Karpas-422 (cell line): ENCODE data around the gene ERC2. TPM values are rescaled to one million over a fixed set of nuclear protein-coding genes. Genes with fewer than 3 reads are reported as not detected.

Experiments
- DNase-seq: peaks from one replicate; pipeline ENCODE4 v3.0.0-alpha.2; 2015
- H2AFZ ChIP-seq: fragments of 200-600 bp; sonication (generic); 2 replicates; pipeline ENCODE4 v1.6.1; 2014; ENCODE audit warnings: antibody characterized with exemption, low read length, mixed read lengths
- H3K27ac ChIP-seq: fragments of 200-600 bp; sonication (generic); 2 replicates; pipeline ENCODE4 v1.5.1; 2014; ENCODE audit warnings: mild to moderate bottlenecking, low read length, moderate library complexity
- H3K27me3 ChIP-seq: fragments of 200-600 bp; sonication (generic); 2 replicates; pipeline ENCODE4 v1.6.1; 2014; ENCODE audit warnings: low read length, mixed read lengths
- H3K36me3 ChIP-seq: fragments of 200-600 bp; sonication (generic); 2 replicates; pipeline ENCODE4 v1.6.1; 2014; ENCODE audit warnings: low read length, mixed read lengths; ENCODE audit not compliant: insufficient read depth
- H3K4me1 ChIP-seq: fragments of 200-600 bp; sonication (generic); 2 replicates; pipeline ENCODE4 v1.6.1; 2014; ENCODE audit warnings: mild to moderate bottlenecking, low read length, mixed read lengths
- H3K4me2 ChIP-seq: fragments of 200-600 bp; sonication (generic); 2 replicates; pipeline ENCODE4 v1.6.1; 2014; ENCODE audit warnings: low read length, low read depth, mild to moderate bottlenecking; ENCODE audit not compliant: poor library complexity, severe bottlenecking
- H3K4me3 ChIP-seq: fragments of 200-600 bp; sonication (generic); 2 replicates; pipeline ENCODE4 v1.5.1; 2014; ENCODE audit warnings: mild to moderate bottlenecking, antibody characterized with exemption, low read length, mixed read lengths
- H3K79me2 ChIP-seq: fragments of 200-600 bp; sonication (generic); 2 replicates; pipeline ENCODE4 v1.6.1; 2014; ENCODE audit warnings: mild to moderate bottlenecking, low read length, mixed read lengths
- H3K9ac ChIP-seq: fragments of 200-600 bp; sonication (generic); 2 replicates; pipeline ENCODE4 v1.6.0; 2014; ENCODE audit warnings: low read length
- H3K9me2 ChIP-seq: fragments of 200-600 bp; sonication (generic), shearing (Covaris generic); replicated peaks from 2 replicates; pipeline ENCODE4 v1.6.0; 2014; ENCODE audit warnings: mild to moderate bottlenecking, low read length, moderate library complexity; ENCODE audit not compliant: insufficient read depth
- H3K9me3 ChIP-seq: fragments of 300-700, 200-600 bp; sonication (generic); 2 replicates; pipeline ENCODE4 v1.6.1; 2014; ENCODE audit warnings: low read length, mixed read lengths
- H4K20me1 ChIP-seq: fragments of 200-600 bp; sonication (generic); 2 replicates; pipeline ENCODE4 v1.6.1; 2014; ENCODE audit warnings: mild to moderate bottlenecking, antibody characterized with exemption, low read length, low read depth; ENCODE audit not compliant: insufficient read depth
- total RNA-seq: library from RNA; depleted of rRNA; stranded (reverse); fragments of >200 nt; shearing (Covaris generic); gene quantifications from 2 replicates; pipeline ENCODE4 v1.2.3, GENCODE V29; 2014; ENCODE audit warnings: low replicate concordance

The ERC2 gene
- total RNA-seq, 1 experiment from 2014 or later: 3.7 TPM

DNA sequence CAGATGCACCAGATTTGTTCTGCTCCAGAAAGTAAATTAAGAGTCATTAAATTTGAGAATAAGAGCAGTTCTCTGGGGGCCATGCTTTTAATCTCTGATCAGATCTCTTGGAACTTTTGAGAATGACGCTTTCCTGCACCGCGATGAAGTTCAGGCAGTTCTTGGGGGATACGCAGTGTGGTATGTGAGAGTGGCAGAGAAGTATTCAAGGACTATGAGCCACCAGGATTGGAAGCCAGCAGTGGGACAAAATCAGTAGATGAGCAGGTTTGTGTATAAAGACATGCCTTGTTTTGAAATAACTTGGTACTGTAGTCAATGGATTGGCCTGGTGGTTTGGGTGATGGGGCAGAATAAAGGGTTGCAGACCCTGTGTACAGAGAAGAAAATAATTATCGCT lies 483.6 kb downstream of the ERC2 start:
- no peak for DNase-seq
- H3K4me2 ChIP-seq: no peak overlapping the region
- no peaks in the 10 kb centered on the region for H4K20me1 ChIP-seq
- no peaks in the 10 kb centered on the region for H3K9me2 ChIP-seq
- no peak overlapping the region for H3K9ac ChIP-seq
- no peaks in the 10 kb centered on the region for H3K27me3 ChIP-seq
- H3K9me3 ChIP-seq: no peaks in the 10 kb centered on the region
- no peaks in the 10 kb centered on the region for H3K36me3 ChIP-seq
- H3K27ac ChIP-seq: no peak overlapping the region
- H3K79me2 ChIP-seq: no peaks in the 10 kb centered on the region
- no peaks in the 10 kb centered on the region for H3K4me1 ChIP-seq
- H3K4me3 ChIP-seq: no peak overlapping the region
- no peak overlapping the region for H2AFZ ChIP-seq

- Histone ChIP-seq H3K36me3 (no peaks in the 10 kb centered on the region), H3K27ac (no peak overlapping the region), H3K9me2 (no peaks in the 10 kb centered on the region), H2AFZ (no peak overlapping the region), H3K79me2 (no peaks in the 10 kb centered on the region), H3K27me3 (no peaks in the 10 kb centered on the region), H3K4me3 (no peak overlapping the region), H3K4me1 (no peaks in the 10 kb centered on the region), H3K9me3 (no peaks in the 10 kb centered on the region), H3K9ac (no peak overlapping the region), H3K4me2 (no peak overlapping the region), H4K20me1 (no peaks in the 10 kb centered on the region)
- no peak for DNase-seq
Observed at GRCh38 chr3:55978953-55979352, 489.3 kb downstream of the ERC2 start.

- Histone ChIP-seq H3K4me2 (no peak overlapping the region), H3K4me1 (no peaks in the 10 kb centered on the region), H3K9me3 (no peaks in the 10 kb centered on the region), H3K9ac (no peak overlapping the region), H3K4me3 (no peak overlapping the region), H4K20me1 (no peaks in the 10 kb centered on the region), H3K9me2 (no peaks in the 10 kb centered on the region), H3K36me3 (no peaks in the 10 kb centered on the region), H3K27ac (no peak overlapping the region), H3K79me2 (no peaks in the 10 kb centered on the region), H3K27me3 (no peaks in the 10 kb centered on the region), H2AFZ (no peak overlapping the region)
- no peak for DNase-seq
Observed at GRCh38 chr3:55974421-55975165, 493.7 kb downstream of the ERC2 start.

- no peaks in the 10 kb centered on the region for H3K36me3 ChIP-seq
- H3K9ac ChIP-seq: no peak overlapping the region
- no peaks in the 10 kb centered on the region for H3K4me1 ChIP-seq
- H3K79me2 ChIP-seq: no peaks in the 10 kb centered on the region
- no peaks in the 10 kb centered on the region for H3K9me2 ChIP-seq
- no peak overlapping the region for H3K27ac ChIP-seq
- H3K9me3 ChIP-seq: no peaks in the 10 kb centered on the region
- no peak overlapping the region for H2AFZ ChIP-seq
- no peak overlapping the region for H3K4me2 ChIP-seq
- H3K27me3 ChIP-seq: no peaks in the 10 kb centered on the region
- no peak for DNase-seq
- H3K4me3 ChIP-seq: no peak overlapping the region
- no peaks in the 10 kb centered on the region for H4K20me1 ChIP-seq
Observed at GRCh38 chr3:55969634-55970033, 498.6 kb downstream of the ERC2 start.

DNA sequence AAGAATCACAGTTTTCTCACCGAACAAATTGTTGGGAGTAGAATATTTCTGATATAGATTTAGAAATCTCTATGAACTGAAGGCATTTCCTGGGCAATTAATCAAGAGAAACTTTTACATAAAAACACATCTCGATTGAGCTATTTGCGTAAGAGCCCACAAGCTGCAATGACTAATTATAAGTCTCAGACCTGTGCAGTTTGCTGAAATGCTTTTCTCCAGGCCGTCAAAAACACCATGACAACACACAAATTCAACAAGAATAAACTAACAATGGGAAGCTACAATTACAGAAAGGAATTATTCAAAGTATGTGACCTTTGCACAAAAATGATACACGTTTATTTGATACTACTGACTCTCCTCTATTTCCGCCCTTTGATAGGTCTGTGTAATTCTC lies 499.9 kb downstream of the ERC2 start:
- Histone ChIP-seq H4K20me1 (no peaks in the 10 kb centered on the region), H3K4me3 (no peak overlapping the region), H3K9me3 (no peaks in the 10 kb centered on the region), H3K79me2 (no peaks in the 10 kb centered on the region), H3K36me3 (no peaks in the 10 kb centered on the region), H3K9ac (no peak overlapping the region), H3K4me1 (no peaks in the 10 kb centered on the region), H3K27me3 (no peaks in the 10 kb centered on the region), H3K9me2 (no peaks in the 10 kb centered on the region), H3K4me2 (no peak overlapping the region), H3K27ac (no peak overlapping the region), H2AFZ (no peak overlapping the region)
- no peak for DNase-seq

- Histone ChIP-seq H3K4me3 (no peak overlapping the region), H3K27me3 (no peaks in the 10 kb centered on the region), H4K20me1 (no peaks in the 10 kb centered on the region), H3K9me2 (no peaks in the 10 kb centered on the region), H3K4me2 (no peak overlapping the region), H3K36me3 (no peaks in the 10 kb centered on the region), H3K27ac (no peak overlapping the region), H3K4me1 (no peaks in the 10 kb centered on the region), H3K9me3 (no peaks in the 10 kb centered on the region), H3K9ac (no peak overlapping the region), H2AFZ (no peak overlapping the region), H3K79me2 (no peaks in the 10 kb centered on the region)
- DNase-seq: no peak
Observed at GRCh38 chr3:55966566-55966965, 501.7 kb downstream of the ERC2 start.

GRCh38 chr3:55965776-55966175 lies 502.5 kb downstream of the ERC2 start:
- Histone ChIP-seq H3K9me2 (no peaks in the 10 kb centered on the region), H3K27ac (no peak overlapping the region), H3K27me3 (no peaks in the 10 kb centered on the region), H3K4me1 (no peaks in the 10 kb centered on the region), H3K9ac (no peak overlapping the region), H3K4me3 (no peak overlapping the region), H3K36me3 (no peaks in the 10 kb centered on the region), H3K79me2 (no peaks in the 10 kb centered on the region), H4K20me1 (no peaks in the 10 kb centered on the region), H2AFZ (no peak overlapping the region), H3K4me2 (no peak overlapping the region), H3K9me3 (no peaks in the 10 kb centered on the region)
- no peak for DNase-seq

DNA sequence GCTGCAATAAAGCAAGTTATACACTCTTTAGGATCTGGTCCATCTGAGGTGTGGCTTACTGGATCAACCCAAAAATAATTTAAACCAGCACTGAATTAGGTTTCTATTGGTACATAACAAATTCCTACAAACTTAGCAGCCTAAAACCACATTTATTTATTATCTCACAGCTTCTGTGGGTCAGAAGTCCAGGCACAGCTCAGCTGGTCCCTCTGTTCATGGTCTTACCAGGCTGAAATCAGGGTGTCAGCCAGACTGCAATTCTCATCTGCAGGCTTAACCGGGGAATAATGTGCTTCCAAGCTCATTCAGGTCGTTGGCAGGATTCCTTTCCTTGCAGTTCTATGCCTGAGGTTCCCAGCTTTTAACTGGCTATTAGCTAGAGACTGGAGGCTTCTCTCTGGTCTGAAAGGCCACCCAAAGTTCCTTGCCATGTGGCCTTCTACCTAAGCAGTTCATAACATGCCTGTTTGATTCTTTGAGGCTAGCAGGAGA lies 503.7 kb downstream of the ERC2 start:
- H3K27ac ChIP-seq: no peak overlapping the region
- H2AFZ ChIP-seq: no peak overlapping the region
- H3K4me2 ChIP-seq: no peak overlapping the region
- no peaks in the 10 kb centered on the region for H3K9me2 ChIP-seq
- no peaks in the 10 kb centered on the region for H3K27me3 ChIP-seq
- H3K79me2 ChIP-seq: no peaks in the 10 kb centered on the region
- no peak overlapping the region for H3K4me3 ChIP-seq
- no peaks in the 10 kb centered on the region for H4K20me1 ChIP-seq
- H3K36me3 ChIP-seq: no peaks in the 10 kb centered on the region
- no peak for DNase-seq
- no peak overlapping the region for H3K9ac ChIP-seq
- H3K4me1 ChIP-seq: no peaks in the 10 kb centered on the region
- H3K9me3 ChIP-seq: no peaks in the 10 kb centered on the region
